IMR-90 (cell line): Measurements from ENCODE around the gene PLA2G1B. TPM values are rescaled to one million over a fixed set of nuclear protein-coding genes. Genes with fewer than 3 reads are reported as not detected.

Experiments
- ATAC-seq: fragments of 200-7000 bp; cut with Tn5 transposase; 2 replicates; pipeline ENCODE4 v1.9.1; 2020; ENCODE audit warnings: low read depth, mild to moderate bottlenecking, moderate library complexity
- BruUV-seq: library from RNA; stranded (reverse); fragments of 400-500 nt; replicated peaks from 2 replicates; lab custom pipeline; 2021; lab: Mats Ljungman, UMichigan
- CTCF ChIA-PET: fragments of 300-600 bp; formaldehyde crosslinking; extraction: SDS; loops from one replicate; lab custom pipeline; 2021; ENCODE audit warnings: antibody characterized with exemption; lab: Yijun Ruan, JAX
- POLR2A ChIA-PET: fragments of 300-600 bp; sonication (Branson Sonifier 250); formaldehyde crosslinking; loops from one replicate; lab custom pipeline; 2022; ENCODE audit warnings: antibody characterized with exemption; ENCODE audit not compliant: unreplicated experiment; lab: Charles Lee
- DNase-seq: peaks from one replicate; pipeline ENCODE4 v3.0.0; 2013
- H2AFZ ChIP-seq: replicated peaks from 2 replicates; pipeline ENCODE3; 2013; ENCODE audit warnings: low read length, mild to moderate bottlenecking; ENCODE audit not compliant: poor library complexity
- H2AK5ac ChIP-seq: 2 replicates; pipeline ENCODE4 v1.6.1; 2013; ENCODE audit warnings: low read depth, low read length, inconsistent platforms
- H2AK9ac ChIP-seq: replicated peaks from 2 replicates; pipeline ENCODE3; 2013; ENCODE audit warnings: mild to moderate bottlenecking, low read depth, low read length, moderate library complexity; ENCODE audit not compliant: poor library complexity
- H2BK120ac ChIP-seq: 2 replicates; pipeline ENCODE4 v1.6.1; 2013; ENCODE audit warnings: low read depth, low read length, inconsistent platforms
- H2BK15ac ChIP-seq: 3 replicates; pipeline ENCODE4 v1.6.1; 2013; ENCODE audit warnings: low read depth, low read length, inconsistent platforms
- H2BK20ac ChIP-seq: 2 replicates; pipeline ENCODE4 v1.6.1; 2013; ENCODE audit warnings: low read depth, mild to moderate bottlenecking, inconsistent platforms, low read length, moderate library complexity
- H2BK5ac ChIP-seq: 2 replicates; pipeline ENCODE4 v1.6.1; 2013; ENCODE audit warnings: mild to moderate bottlenecking, low read depth, low read length, inconsistent platforms; ENCODE audit not compliant: poor library complexity, severe bottlenecking
- H3K14ac ChIP-seq: replicated peaks from 2 replicates; pipeline ENCODE4 v1.6.1; 2013; ENCODE audit warnings: low read depth, low read length, inconsistent platforms
- H3K18ac ChIP-seq: 2 replicates; pipeline ENCODE4 v1.6.1; 2013; ENCODE audit warnings: low read depth, low read length, control low read depth
- H3K23ac ChIP-seq: 2 replicates; pipeline ENCODE4 v1.6.1; 2013; ENCODE audit warnings: low read depth, low read length, inconsistent platforms
- H3K27ac ChIP-seq: 2 replicates; pipeline ENCODE4 v1.5.1; 2013; ENCODE audit warnings: mild to moderate bottlenecking, control low read depth, low read length; ENCODE audit not compliant: insufficient read depth
- H3K27me3 ChIP-seq: 2 replicates; pipeline ENCODE4 v1.6.1; 2013; ENCODE audit warnings: low read length; ENCODE audit not compliant: control insufficient read depth, insufficient read depth
- H3K36me3 ChIP-seq: 2 replicates; pipeline ENCODE4 v1.6.1; 2013; ENCODE audit warnings: low read length, mixed read lengths; ENCODE audit not compliant: control insufficient read depth, insufficient read depth
- H3K4ac ChIP-seq: 2 replicates; pipeline ENCODE4 v1.6.1; 2013; ENCODE audit warnings: low read depth, low read length, inconsistent platforms
- H3K4me1 ChIP-seq: 2 replicates; pipeline ENCODE4 v1.6.1; 2013; ENCODE audit warnings: low read length, mixed read lengths; ENCODE audit not compliant: control insufficient read depth, insufficient read depth
- H3K4me2 ChIP-seq: 2 replicates; pipeline ENCODE4 v1.6.1; 2013; ENCODE audit warnings: low read depth, mild to moderate bottlenecking, control low read depth, low read length, moderate library complexity
- H3K4me3 ChIP-seq: 2 replicates; pipeline ENCODE4 v1.5.1; 2013; ENCODE audit warnings: low read depth, mild to moderate bottlenecking, control low read depth, low read length, moderate library complexity; ENCODE audit not compliant: insufficient read depth
- H3K56ac ChIP-seq: 2 replicates; pipeline ENCODE4 v1.6.1; 2013; ENCODE audit warnings: low read length, inconsistent platforms; ENCODE audit not compliant: insufficient read depth; ENCODE audit errors: extremely low read depth
- H3K79me1 ChIP-seq, 2 experiments: 2 replicates each; pipeline ENCODE4 v1.6.1; 2013; ENCODE audit warnings: low read length in 2 of 2, inconsistent platforms in 1 of 2, low read depth in 1 of 2
- H3K9ac ChIP-seq: 2 replicates; pipeline ENCODE4 v1.6.1; 2013; ENCODE audit warnings: low read depth, low read length, control low read depth
- H3K9me1 ChIP-seq: 2 replicates; pipeline ENCODE4 v1.6.1; 2013; ENCODE audit warnings: low read length, inconsistent platforms; ENCODE audit not compliant: insufficient read depth
- H3K9me3 ChIP-seq: 2 replicates; pipeline ENCODE4 v1.6.1; 2013; ENCODE audit warnings: low read length; ENCODE audit not compliant: control insufficient read depth, insufficient read depth
- H4K20me1 ChIP-seq: 2 replicates; pipeline ENCODE4 v1.6.1; 2013; ENCODE audit warnings: low read length, inconsistent platforms; ENCODE audit not compliant: insufficient read depth
- H4K5ac ChIP-seq: 2 replicates; pipeline ENCODE4 v1.6.1; 2013; ENCODE audit warnings: mild to moderate bottlenecking, low read depth, low read length, control low read depth
- H4K8ac ChIP-seq, 2 experiments: 2 replicates each; pipeline ENCODE4 v1.6.1; 2013; ENCODE audit warnings: low read depth in 2 of 2, low read length in 2 of 2, control low read depth in 1 of 2, inconsistent platforms in 1 of 2
- H4K91ac ChIP-seq: 2 replicates; pipeline ENCODE4 v1.6.1; 2013; ENCODE audit warnings: low read depth, low read length, inconsistent platforms; ENCODE audit not compliant: insufficient read depth
- MXI1 ChIP-seq: IDR thresholded peaks from 2 replicates; pipeline ENCODE4 v1.6.1; 2012; ENCODE audit warnings: low read depth, mild to moderate bottlenecking, low read length, moderate library complexity, borderline replicate concordance
- NFE2L2 ChIP-seq: fragments of 150-350 bp; IDR thresholded peaks from 2 replicates; pipeline ENCODE4 v1.6.1; 2016; ENCODE audit warnings: low read depth, mild to moderate bottlenecking, low read length
- WGBS, 2 experiments: methylation state at CpG; one replicate each; pipeline versions ENCODE4 v1.1.5 to v1.1.7; 2013; ENCODE audit warnings: missing lambda C conversion rate in 2 of 2; ENCODE audit not compliant: insufficient read length in 1 of 2; ENCODE audit errors: extremely low coverage in 2 of 2; 5-methylcytosine and 5-hydroxymethylcytosine counted together
- dilution Hi-C: fragments of 300-500 bp; cut with HindIII; formaldehyde crosslinking; loops from one replicate; pipeline ENCODE4 v1.14.3; 2018; ENCODE audit warnings: low sequenced_read_pairs; ENCODE audit not compliant: unreplicated experiment
- in situ Hi-C: fragments of 300-500 bp; cut with MboI; formaldehyde crosslinking; loops from 3 replicates; pipeline ENCODE4 v1.14.3; 2019; ENCODE audit warnings: low sequenced_read_pairs, inconsistent platforms, mixed read lengths
- intact Hi-C: fragments of 100-400 bp; cut with micrococcal nuclease; formaldehyde crosslinking; loops from 2 replicates; pipeline ENCODE4 v1.10.0; 2022
- polyA plus RNA-seq, 3 experiments: library from polyadenylated mRNA; depleted of rRNA; stranded (reverse); fragments of >200 nt; gene quantifications; 2 replicates each; pipeline ENCODE4 v1.2.3, GENCODE V29; 2012; ENCODE audit warnings: low replicate concordance in 1 of 3
- total RNA-seq: library from RNA; depleted of rRNA; stranded (reverse); fragments of >200 nt; gene quantifications from 2 replicates; pipeline ENCODE4 v1.2.3, GENCODE V29; 2012

PLA2G1B gene
- total and polyA plus RNA-seq, 2 of the 4 experiments (the other 2 are of a cell fraction), result not detected

GRCh38 chr12:120332041-120332440 is 4.5 kb upstream of the PLA2G1B start:
- no peak overlapping the region for H3K18ac ChIP-seq
- in situ Hi-C loops, result loop anchor here (25.0 kb wide), 1 partner anchor 105 kb away; the partner anchor contains the start of genes COX6A1, GATC and TRIAP1

More at GRCh38 chr12:120332041-120332440, 4.5 kb upstream of the PLA2G1B start:
- no peak overlapping the region for H3K56ac ChIP-seq
- no peaks in the 10 kb centered on the region for H3K36me3 ChIP-seq
- intact Hi-C loops, result no loop called here
- no peak overlapping the region for H2AK9ac ChIP-seq
- H2BK120ac ChIP-seq, result no peak overlapping the region
- H2BK15ac ChIP-seq, result no peak overlapping the region
- peaks cover 17% of the 10 kb centered on the region; the same call in 1 of the 2 replicates for H3K27me3 ChIP-seq
- ATAC-seq, result no peak
- whole genome bisulfite sequencing, 2 experiments, result 60% methylated on average over 1 of the region's 5 CpGs; no CpG with 5 or more reads in 1 of the 2 experiments
- no peaks in the 10 kb centered on the region for H3K9me1 ChIP-seq
- no peak overlapping the region for H2AFZ ChIP-seq
- no peak overlapping the region for H4K8ac ChIP-seq
- BruUV-seq, result no TSS peak
- H4K91ac ChIP-seq, result no peak overlapping the region
- H3K9ac ChIP-seq, result no peak overlapping the region
- dilution Hi-C loops, result no loop called here
- no peaks in the 10 kb centered on the region for H3K4me1 ChIP-seq
- peaks cover 2% of the 10 kb centered on the region for H3K9me3 ChIP-seq
- no peak overlapping the region for H2BK20ac ChIP-seq
- H3K4ac ChIP-seq, result no peak overlapping the region
- no peak overlapping the region for H4K5ac ChIP-seq
- no peak overlapping the region for H3K4me3 ChIP-seq
- TF ChIP-seq MXI1, result no peak
- TF ChIP-seq NFE2L2, result no peak
- no peak overlapping the region for H3K23ac ChIP-seq
- H4K20me1 ChIP-seq, result no peaks in the 10 kb centered on the region
- ChIA-PET POLR2A (interaction anchor here (0.6 kb wide), 1 partner anchor 39 kb away, joined by 3 read pairs; no protein-coding TSS in a partner anchor), CTCF (no interaction called here)
- DNase-seq, result no peak
- no peak overlapping the region for H3K4me2 ChIP-seq
- H3K14ac ChIP-seq, result no peak overlapping the region
- no peak overlapping the region for H3K27ac ChIP-seq
- H2AK5ac ChIP-seq, result no peak overlapping the region
- no peak overlapping the region for H2BK5ac ChIP-seq
- no peaks in the 10 kb centered on the region for H3K79me1 ChIP-seq
